IMR-90 (cell line): ENCODE data around the gene ZFP36L2. TPM values are rescaled to one million over a fixed set of nuclear protein-coding genes. Genes with fewer than 3 reads are reported as not detected.

Experiments
- ATAC-seq: fragments of 200-7000 bp; cut with Tn5 transposase; 2 replicates; pipeline ENCODE4 v1.9.1; 2020; ENCODE audit warnings: low read depth, mild to moderate bottlenecking, moderate library complexity
- BruUV-seq: library from RNA; stranded (reverse); fragments of 400-500 nt; replicated peaks from 2 replicates; lab custom pipeline; 2021; lab: Mats Ljungman, UMichigan
- CTCF ChIA-PET: fragments of 300-600 bp; formaldehyde crosslinking; extraction: SDS; loops from one replicate; lab custom pipeline; 2021; ENCODE audit warnings: antibody characterized with exemption; lab: Yijun Ruan, JAX
- POLR2A ChIA-PET: fragments of 300-600 bp; sonication (Branson Sonifier 250); formaldehyde crosslinking; loops from one replicate; lab custom pipeline; 2022; ENCODE audit warnings: antibody characterized with exemption; ENCODE audit not compliant: unreplicated experiment; lab: Charles Lee
- DNase-seq: peaks from one replicate; pipeline ENCODE4 v3.0.0; 2013
- H2AFZ ChIP-seq: replicated peaks from 2 replicates; pipeline ENCODE3; 2013; ENCODE audit warnings: low read length, mild to moderate bottlenecking; ENCODE audit not compliant: poor library complexity
- H2AK5ac ChIP-seq: 2 replicates; pipeline ENCODE4 v1.6.1; 2013; ENCODE audit warnings: low read depth, low read length, inconsistent platforms
- H2AK9ac ChIP-seq: replicated peaks from 2 replicates; pipeline ENCODE3; 2013; ENCODE audit warnings: mild to moderate bottlenecking, low read depth, low read length, moderate library complexity; ENCODE audit not compliant: poor library complexity
- H2BK120ac ChIP-seq: 2 replicates; pipeline ENCODE4 v1.6.1; 2013; ENCODE audit warnings: low read depth, low read length, inconsistent platforms
- H2BK15ac ChIP-seq: 3 replicates; pipeline ENCODE4 v1.6.1; 2013; ENCODE audit warnings: low read depth, low read length, inconsistent platforms
- H2BK20ac ChIP-seq: 2 replicates; pipeline ENCODE4 v1.6.1; 2013; ENCODE audit warnings: low read depth, mild to moderate bottlenecking, inconsistent platforms, low read length, moderate library complexity
- H2BK5ac ChIP-seq: 2 replicates; pipeline ENCODE4 v1.6.1; 2013; ENCODE audit warnings: mild to moderate bottlenecking, low read depth, low read length, inconsistent platforms; ENCODE audit not compliant: poor library complexity, severe bottlenecking
- H3K14ac ChIP-seq: replicated peaks from 2 replicates; pipeline ENCODE4 v1.6.1; 2013; ENCODE audit warnings: low read depth, low read length, inconsistent platforms
- H3K18ac ChIP-seq: 2 replicates; pipeline ENCODE4 v1.6.1; 2013; ENCODE audit warnings: low read depth, low read length, control low read depth
- H3K23ac ChIP-seq: 2 replicates; pipeline ENCODE4 v1.6.1; 2013; ENCODE audit warnings: low read depth, low read length, inconsistent platforms
- H3K27ac ChIP-seq: 2 replicates; pipeline ENCODE4 v1.5.1; 2013; ENCODE audit warnings: mild to moderate bottlenecking, control low read depth, low read length; ENCODE audit not compliant: insufficient read depth
- H3K27me3 ChIP-seq: 2 replicates; pipeline ENCODE4 v1.6.1; 2013; ENCODE audit warnings: low read length; ENCODE audit not compliant: control insufficient read depth, insufficient read depth
- H3K36me3 ChIP-seq: 2 replicates; pipeline ENCODE4 v1.6.1; 2013; ENCODE audit warnings: low read length, mixed read lengths; ENCODE audit not compliant: control insufficient read depth, insufficient read depth
- H3K4ac ChIP-seq: 2 replicates; pipeline ENCODE4 v1.6.1; 2013; ENCODE audit warnings: low read depth, low read length, inconsistent platforms
- H3K4me1 ChIP-seq: 2 replicates; pipeline ENCODE4 v1.6.1; 2013; ENCODE audit warnings: low read length, mixed read lengths; ENCODE audit not compliant: control insufficient read depth, insufficient read depth
- H3K4me2 ChIP-seq: 2 replicates; pipeline ENCODE4 v1.6.1; 2013; ENCODE audit warnings: low read depth, mild to moderate bottlenecking, control low read depth, low read length, moderate library complexity
- H3K4me3 ChIP-seq: 2 replicates; pipeline ENCODE4 v1.5.1; 2013; ENCODE audit warnings: low read depth, mild to moderate bottlenecking, control low read depth, low read length, moderate library complexity; ENCODE audit not compliant: insufficient read depth
- H3K56ac ChIP-seq: 2 replicates; pipeline ENCODE4 v1.6.1; 2013; ENCODE audit warnings: low read length, inconsistent platforms; ENCODE audit not compliant: insufficient read depth; ENCODE audit errors: extremely low read depth
- H3K79me1 ChIP-seq, 2 experiments: 2 replicates each; pipeline ENCODE4 v1.6.1; 2013; ENCODE audit warnings: low read length in 2 of 2, inconsistent platforms in 1 of 2, low read depth in 1 of 2
- H3K9ac ChIP-seq: 2 replicates; pipeline ENCODE4 v1.6.1; 2013; ENCODE audit warnings: low read depth, low read length, control low read depth
- H3K9me1 ChIP-seq: 2 replicates; pipeline ENCODE4 v1.6.1; 2013; ENCODE audit warnings: low read length, inconsistent platforms; ENCODE audit not compliant: insufficient read depth
- H3K9me3 ChIP-seq: 2 replicates; pipeline ENCODE4 v1.6.1; 2013; ENCODE audit warnings: low read length; ENCODE audit not compliant: control insufficient read depth, insufficient read depth
- H4K20me1 ChIP-seq: 2 replicates; pipeline ENCODE4 v1.6.1; 2013; ENCODE audit warnings: low read length, inconsistent platforms; ENCODE audit not compliant: insufficient read depth
- H4K5ac ChIP-seq: 2 replicates; pipeline ENCODE4 v1.6.1; 2013; ENCODE audit warnings: mild to moderate bottlenecking, low read depth, low read length, control low read depth
- H4K8ac ChIP-seq, 2 experiments: 2 replicates each; pipeline ENCODE4 v1.6.1; 2013; ENCODE audit warnings: low read depth in 2 of 2, low read length in 2 of 2, control low read depth in 1 of 2, inconsistent platforms in 1 of 2
- H4K91ac ChIP-seq: 2 replicates; pipeline ENCODE4 v1.6.1; 2013; ENCODE audit warnings: low read depth, low read length, inconsistent platforms; ENCODE audit not compliant: insufficient read depth
- RFX5 ChIP-seq: IDR thresholded peaks from 2 replicates; pipeline ENCODE4 v1.8.0; 2012; ENCODE audit warnings: low read depth, mild to moderate bottlenecking, low read length, moderate library complexity
- WGBS, 2 experiments: methylation state at CpG; one replicate each; pipeline versions ENCODE4 v1.1.5 to v1.1.7; 2013; ENCODE audit warnings: missing lambda C conversion rate in 2 of 2; ENCODE audit not compliant: insufficient read length in 1 of 2; ENCODE audit errors: extremely low coverage in 2 of 2; 5-methylcytosine and 5-hydroxymethylcytosine counted together
- dilution Hi-C: fragments of 300-500 bp; cut with HindIII; formaldehyde crosslinking; loops from one replicate; pipeline ENCODE4 v1.14.3; 2018; ENCODE audit warnings: low sequenced_read_pairs; ENCODE audit not compliant: unreplicated experiment
- in situ Hi-C: fragments of 300-500 bp; cut with MboI; formaldehyde crosslinking; loops from 3 replicates; pipeline ENCODE4 v1.14.3; 2019; ENCODE audit warnings: low sequenced_read_pairs, inconsistent platforms, mixed read lengths
- intact Hi-C: fragments of 100-400 bp; cut with micrococcal nuclease; formaldehyde crosslinking; loops from 2 replicates; pipeline ENCODE4 v1.10.0; 2022
- polyA plus RNA-seq, 3 experiments: library from polyadenylated mRNA; depleted of rRNA; stranded (reverse); fragments of >200 nt; gene quantifications; 2 replicates each; pipeline ENCODE4 v1.2.3, GENCODE V29; 2012; ENCODE audit warnings: low replicate concordance in 1 of 3
- total RNA-seq: library from RNA; depleted of rRNA; stranded (reverse); fragments of >200 nt; gene quantifications from 2 replicates; pipeline ENCODE4 v1.2.3, GENCODE V29; 2012

ZFP36L2 gene
- total and polyA plus RNA-seq, 2 of the 4 experiments (the other 2 are of a cell fraction), result 1.8 to 20.1 TPM

GRCh38 chr2:43233218-43234212 lies 7.1 kb upstream of the ZFP36L2 start:
- Histone ChIP-seq H4K91ac (no peak overlapping the region), H3K27ac (no peak overlapping the region), H2BK5ac (no peak overlapping the region), H3K18ac (no peak overlapping the region), H2AK9ac (no peak overlapping the region), H3K4me2 (no peak overlapping the region), H3K9me3 (no peaks in the 10 kb centered on the region), H2BK15ac (no peak overlapping the region), H3K14ac (no peak overlapping the region), H3K23ac (no peak overlapping the region; the same call in 1 of the 2 replicates), H2BK120ac (no peak overlapping the region), H4K5ac (no peak overlapping the region), H2AK5ac (no peak overlapping the region), H3K4me1 (peaks cover 2% of the 10 kb centered on the region; the same call in 1 of the 2 replicates), H3K27me3 (no peaks in the 10 kb centered on the region), H2BK20ac (no peak overlapping the region), H3K9me1 (no peaks in the 10 kb centered on the region), H3K36me3 (no peaks in the 10 kb centered on the region; the same call in 1 of the 2 replicates), H3K4ac (no peak overlapping the region), H3K9ac (no peak overlapping the region), H3K79me1 (peaks cover under 1 to 7% of the 10 kb centered on the region in 2 experiments; a peak in 2 of 4 replicates), H3K56ac (no peak overlapping the region), H2AFZ (no peak overlapping the region), H3K4me3 (no peak overlapping the region), H4K20me1 (no peaks in the 10 kb centered on the region; the same call in 1 of the 2 replicates), H4K8ac (no peak overlapping the region)
- no TSS peak for BruUV-seq
- no peak for TF ChIP-seq RFX5
- ATAC-seq, result no peak
- DNase-seq, result no peak
- CTCF ChIA-PET, result no interaction called here
- no CpG with 5 or more reads among the region's 9 CpGs for WGBS, 2 experiments
- in situ Hi-C loops, result loop anchor here (5.0 to 10.0 kb wide), 2 partner anchors 249 to 379 kb away; no protein-coding TSS in a partner anchor
- dilution Hi-C loops, result no loop called here
- POLR2A ChIA-PET, result no interaction called here
- intact Hi-C loops, result no loop called here
